ENCODE data around the gene IGF2BP2.

The IGF2BP2 gene

DNA sequence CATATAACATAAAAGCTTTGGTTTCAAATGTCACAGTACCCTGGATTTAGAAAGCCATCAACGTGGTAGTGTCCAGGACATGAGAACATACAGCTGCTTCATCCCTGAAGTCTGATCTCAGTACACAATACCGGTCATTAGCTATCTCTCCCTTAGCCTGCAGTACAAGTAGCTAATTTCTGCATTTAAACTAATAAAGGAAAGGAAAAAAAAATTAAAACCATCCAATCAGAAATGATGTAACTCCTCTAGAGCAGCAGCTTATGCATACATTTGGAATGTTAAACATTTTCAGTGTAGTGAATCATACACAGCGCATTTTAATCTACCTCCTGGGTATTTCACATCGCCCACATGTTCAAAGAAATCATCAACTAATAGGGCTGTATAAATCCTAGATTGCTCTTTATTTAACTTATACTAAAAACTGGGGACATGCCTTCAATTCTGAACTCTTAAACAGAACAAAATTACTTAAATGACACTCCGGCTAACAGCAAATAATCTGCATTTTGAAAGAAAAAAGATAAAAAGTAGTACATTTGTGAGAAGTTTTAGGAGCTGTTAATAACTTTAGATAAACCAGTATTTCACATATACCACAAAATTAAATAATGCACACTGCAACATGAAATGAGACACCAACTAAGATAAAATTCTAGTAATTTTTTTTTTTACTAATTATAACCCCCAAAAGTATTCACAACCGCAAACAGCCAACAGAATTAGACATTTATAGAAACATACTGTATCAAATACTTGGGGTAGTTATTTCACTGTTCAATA is 3.7 kb downstream of the IGF2BP2 start:
- Histone ChIP-seq H3K4me2 (no peak overlapping the region), H3K79me2 (ENCODE audit: insufficient read depth, low read depth) (peaks cover 15% of the 10 kb centered on the region; the same call in 1 of the 2 replicates), H4K20me1 (ENCODE audit: insufficient read depth) (no peaks in the 10 kb centered on the region), H3K4me1 (ENCODE audit: low read depth, poor library complexity, severe bottlenecking) (peaks cover 22% of the 10 kb centered on the region), H3K9ac (no peak overlapping the region), H3K36me3 (ENCODE audit: insufficient read depth) (no peaks in the 10 kb centered on the region), H3K27me3 (ENCODE audit: insufficient read depth, low read depth) (no peaks in the 10 kb centered on the region), H3K27ac (no peak overlapping the region), H2AFZ (ENCODE audit: low read depth) (no peak overlapping the region), H3K4me3 (IDR thresholded peaks at IDR 0.05; ENCODE audit: insufficient read depth, low read depth, low read length) (no peak overlapping the region)
- TF ChIP-seq, protein P1, sequence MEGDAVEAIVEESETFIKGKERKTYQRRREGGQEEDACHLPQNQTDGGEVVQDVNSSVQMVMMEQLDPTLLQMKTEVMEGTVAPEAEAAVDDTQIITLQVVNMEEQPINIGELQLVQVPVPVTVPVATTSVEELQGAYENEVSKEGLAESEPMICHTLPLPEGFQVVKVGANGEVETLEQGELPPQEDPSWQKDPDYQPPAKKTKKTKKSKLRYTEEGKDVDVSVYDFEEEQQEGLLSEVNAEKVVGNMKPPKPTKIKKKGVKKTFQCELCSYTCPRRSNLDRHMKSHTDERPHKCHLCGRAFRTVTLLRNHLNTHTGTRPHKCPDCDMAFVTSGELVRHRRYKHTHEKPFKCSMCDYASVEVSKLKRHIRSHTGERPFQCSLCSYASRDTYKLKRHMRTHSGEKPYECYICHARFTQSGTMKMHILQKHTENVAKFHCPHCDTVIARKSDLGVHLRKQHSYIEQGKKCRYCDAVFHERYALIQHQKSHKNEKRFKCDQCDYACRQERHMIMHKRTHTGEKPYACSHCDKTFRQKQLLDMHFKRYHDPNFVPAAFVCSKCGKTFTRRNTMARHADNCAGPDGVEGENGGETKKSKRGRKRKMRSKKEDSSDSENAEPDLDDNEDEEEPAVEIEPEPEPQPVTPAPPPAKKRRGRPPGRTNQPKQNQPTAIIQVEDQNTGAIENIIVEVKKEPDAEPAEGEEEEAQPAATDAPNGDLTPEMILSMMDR (conservative IDR thresholded peaks at IDR 0.05; ENCODE audit: low read depth, low read length): no peak

- Histone ChIP-seq H2AFZ (ENCODE audit: low read depth) (no peak overlapping the region), H3K27ac (no peak overlapping the region), H3K4me1 (ENCODE audit: low read depth, poor library complexity, severe bottlenecking) (peaks cover 22% of the 10 kb centered on the region), H3K9ac (no peak overlapping the region), H3K4me3 (IDR thresholded peaks at IDR 0.05; ENCODE audit: insufficient read depth, low read depth, low read length) (no peak overlapping the region), H3K27me3 (ENCODE audit: insufficient read depth, low read depth) (no peaks in the 10 kb centered on the region), H4K20me1 (ENCODE audit: insufficient read depth) (no peaks in the 10 kb centered on the region), H3K79me2 (ENCODE audit: insufficient read depth, low read depth) (peaks cover 15% of the 10 kb centered on the region; the same call in 1 of the 2 replicates), H3K36me3 (ENCODE audit: insufficient read depth) (no peaks in the 10 kb centered on the region), H3K4me2 (no peak overlapping the region)
- TF ChIP-seq, protein P1 (conservative IDR thresholded peaks at IDR 0.05; ENCODE audit: low read depth, low read length): no peak
These were observed 6.5 kb downstream of the IGF2BP2 start for GRCh38 chr3:185818267-185818875.

- TF ChIP-seq, protein P1 (conservative IDR thresholded peaks at IDR 0.05; ENCODE audit: low read depth, low read length): no peak
- Histone ChIP-seq H4K20me1 (ENCODE audit: insufficient read depth) (no peaks in the 10 kb centered on the region), H3K4me3 (IDR thresholded peaks at IDR 0.05; ENCODE audit: insufficient read depth, low read depth, low read length) (no peak overlapping the region), H3K4me1 (ENCODE audit: low read depth, poor library complexity, severe bottlenecking) (peaks cover 13% of the 10 kb centered on the region), H2AFZ (ENCODE audit: low read depth) (no peak overlapping the region), H3K27me3 (ENCODE audit: insufficient read depth, low read depth) (no peaks in the 10 kb centered on the region), H3K79me2 (ENCODE audit: insufficient read depth, low read depth) (peaks cover 7% of the 10 kb centered on the region; the same call in 1 of the 2 replicates), H3K27ac (no peak overlapping the region), H3K4me2 (no peak overlapping the region), H3K36me3 (ENCODE audit: insufficient read depth) (no peaks in the 10 kb centered on the region), H3K9ac (no peak overlapping the region)
These were observed 9.2 kb downstream of the IGF2BP2 start for GRCh38 chr3:185815391-185816282.

- Histone ChIP-seq H3K9ac (no peak overlapping the region), H3K4me3 (IDR thresholded peaks at IDR 0.05; ENCODE audit: insufficient read depth, low read depth, low read length) (no peak overlapping the region)
These were observed 11.1 kb downstream of the IGF2BP2 start for GRCh38 chr3:185813691-185814215.

More at GRCh38 chr3:185813691-185814215, 11.1 kb downstream of the IGF2BP2 start:
- Histone ChIP-seq H3K27ac (no peak overlapping the region), H2AFZ (ENCODE audit: low read depth) (no peak overlapping the region), H3K79me2 (ENCODE audit: insufficient read depth, low read depth) (no peaks in the 10 kb centered on the region; the same call in 1 of the 2 replicates), H4K20me1 (ENCODE audit: insufficient read depth) (no peaks in the 10 kb centered on the region), H3K4me1 (ENCODE audit: low read depth, poor library complexity, severe bottlenecking) (peaks cover 9% of the 10 kb centered on the region), H3K27me3 (ENCODE audit: insufficient read depth, low read depth) (no peaks in the 10 kb centered on the region), H3K4me2 (no peak overlapping the region), H3K36me3 (ENCODE audit: insufficient read depth) (no peaks in the 10 kb centered on the region)
- TF ChIP-seq, protein P1 (conservative IDR thresholded peaks at IDR 0.05; ENCODE audit: low read depth, low read length): no peak
